ENCODE results near the gene ZNF256. TPM values are rescaled to one million over a fixed set of nuclear protein-coding genes. Genes with fewer than 3 reads are reported as not detected.

The ZNF256 gene
- total RNA-seq, 1 experiment from 2014 or later, result 12.3 TPM

- no peak overlapping the region for H2BK5ac ChIP-seq (ENCODE audit: insufficient read length, low read length)
- no peak for DNase-seq
- H3K9me3 ChIP-seq (ENCODE audit: control insufficient read depth, low read depth, low read length), result no peaks in the 10 kb centered on the region
- Mint-ChIP-seq H3K4me3 (no peak overlapping the region), H3K9me3 (peaks cover 0 to 65% of the 10 kb centered on the region in 2 experiments; a peak in 3 of 5 replicates), H3K4me1 (peaks cover 10 to 11% of the 10 kb centered on the region in 2 experiments), H3K36me3 (ENCODE audit: insufficient read depth in 1 of 3, low read depth in 3 of 3) (peaks cover 59 to 78% (median 63%) of the 10 kb centered on the region in 3 experiments), H3K27me3 (ENCODE audit: low read depth) (no peaks in the 10 kb centered on the region), H3K27ac (no peak overlapping the region)
- no peak overlapping the region for H3K14ac ChIP-seq (ENCODE audit: insufficient read depth, low read length)
- no peak for TF ChIP-seq CTCF (conservative IDR thresholded peaks at IDR 0.05)
- no peaks in the 10 kb centered on the region for H3K27me3 ChIP-seq (ENCODE audit: insufficient read depth, low read length)
- no peak overlapping the region for H4K91ac ChIP-seq (ENCODE audit: insufficient read length, low read depth, low read length)
- no peak overlapping the region for H4K5ac ChIP-seq (ENCODE audit: insufficient read length, low read depth, low read length)
- H3K4ac ChIP-seq (ENCODE audit: low read depth, low read length), result no peak overlapping the region
- no peak overlapping the region for H3T11ph ChIP-seq (ENCODE audit: low read length)
- H3K27ac ChIP-seq (ENCODE audit: insufficient read length, low read depth, low read length), result no peak overlapping the region
- no peak overlapping the region for H4K8ac ChIP-seq (replicated peaks; ENCODE audit: insufficient read length, low read depth, low read length)
- no peak overlapping the region for H2BK12ac ChIP-seq (ENCODE audit: insufficient read length, low read depth, low read length)
- H2BK15ac ChIP-seq (ENCODE audit: low read depth, low read length), result no peak overlapping the region
- H2BK120ac ChIP-seq (ENCODE audit: low read depth, low read length, poor library complexity, severe bottlenecking), result no peak overlapping the region
- WGBS (ENCODE audit: extremely low coverage, insufficient read length, low lambda C conversion rate), result no CpG with 5 or more reads among the region's 3 CpGs
- peaks cover 31% of the 10 kb centered on the region; the same call in 1 of the 2 replicates for H3K79me2 ChIP-seq (ENCODE audit: insufficient read depth, low read length)
- no peak overlapping the region for H3K23ac ChIP-seq (ENCODE audit: insufficient read length, low read depth, low read length)
- H3K56ac ChIP-seq (ENCODE audit: insufficient read length, low read depth, low read length), result no peak overlapping the region
- no peak overlapping the region for H2BK20ac ChIP-seq (ENCODE audit: low read depth, low read length, poor library complexity, severe bottlenecking)
- H3K23me2 ChIP-seq (ENCODE audit: insufficient read length, low read depth, low read length, poor library complexity, severe bottlenecking), result peaks cover 5% of the 10 kb centered on the region
- no peak overlapping the region for H3K9ac ChIP-seq (ENCODE audit: extremely low read depth, insufficient read length, low read length)
- H3K4me2 ChIP-seq (ENCODE audit: insufficient read depth, insufficient read length, low read length), result no peak overlapping the region
- H3K4me1 ChIP-seq (ENCODE audit: insufficient read depth, low read length), result no peaks in the 10 kb centered on the region
- peaks cover 8% of the 10 kb centered on the region for H3K79me1 ChIP-seq (ENCODE audit: insufficient read depth, low read depth, low read length, poor library complexity, severe bottlenecking)
- no peak overlapping the region for H2AK5ac ChIP-seq (ENCODE audit: insufficient read length, low read length)
- H3K18ac ChIP-seq (ENCODE audit: insufficient read length, low read depth, low read length), result no peak overlapping the region
- H2AFZ ChIP-seq (ENCODE audit: low read length), result no peak overlapping the region
- H4K20me1 ChIP-seq (ENCODE audit: control insufficient read depth, insufficient read depth, insufficient read length), result no peaks in the 10 kb centered on the region
Observed at GRCh38 chr19:57941593-57941992, 5.9 kb downstream of the ZNF256 start.
